PC-3 (cell line): ENCODE data around the gene AQP3. TPM values are rescaled to one million over a fixed set of nuclear protein-coding genes. Genes with fewer than 3 reads are reported as not detected.

Source experiments
- ATAC-seq: fragments of 200-7000 bp; cut with Tn5 transposase; 2 replicates; pipeline ENCODE4 v1.9.1; 2020; ENCODE audit warnings: mild to moderate bottlenecking, moderate library complexity
- BruUV-seq: library from RNA; stranded (reverse); fragments of 400-500 nt; replicated peaks from 2 replicates; lab custom pipeline; 2021; lab: Mats Ljungman, UMichigan
- CTCF ChIA-PET: fragments of 300-600 bp; sonication (Branson Sonifier 250); formaldehyde crosslinking; loops from one replicate; lab custom pipeline; 2022; ENCODE audit warnings: antibody characterized with exemption; lab: Charles Lee
- POLR2A ChIA-PET: fragments of 300-600 bp; sonication (Branson Sonifier 250); formaldehyde crosslinking; loops from one replicate; lab custom pipeline; 2022; ENCODE audit warnings: antibody characterized with exemption; ENCODE audit not compliant: unreplicated experiment; lab: Charles Lee
- DNase-seq: peaks from one replicate; pipeline ENCODE4 v3.0.0-alpha.2; 2015
- H2AFZ ChIP-seq: fragments of 300-600 bp; sonication (generic); 2 replicates; pipeline ENCODE4 v1.6.0; 2016; ENCODE audit warnings: antibody characterized with exemption, low read length
- H3F3A ChIP-seq: fragments of 300-600 bp; sonication (generic); one replicate; pipeline ENCODE4 v1.6.0; 2017; ENCODE audit warnings: antibody characterized with exemption, low read length, control low read depth, mild to moderate bottlenecking; ENCODE audit not compliant: unreplicated experiment
- H3K27ac ChIP-seq: fragments of 300-600 bp; sonication (generic); 2 replicates; pipeline ENCODE4 v1.5.1; 2016; ENCODE audit warnings: mild to moderate bottlenecking, low read length
- H3K27me3 ChIP-seq: fragments of 300-600 bp; sonication (generic); 2 replicates; pipeline ENCODE4 v1.6.1; 2016; ENCODE audit warnings: low read length, mixed read lengths
- H3K36me3 ChIP-seq: fragments of 300-600 bp; sonication (generic); 2 replicates; pipeline ENCODE4 v1.6.1; 2016; ENCODE audit warnings: low read depth, mixed run types, low read length, mixed read lengths
- H3K4me1 ChIP-seq: fragments of 300-600 bp; sonication (generic); 2 replicates; pipeline ENCODE4 v1.5.1; 2016; ENCODE audit warnings: low read length; ENCODE audit not compliant: insufficient read depth
- H3K4me2 ChIP-seq: fragments of 300-600 bp; sonication (generic); 2 replicates; pipeline ENCODE4 v1.6.0; 2016; ENCODE audit warnings: low read length
- H3K4me3 ChIP-seq: fragments of 300-600 bp; sonication (generic); 2 replicates; pipeline ENCODE4 v1.5.1; 2016; ENCODE audit warnings: mild to moderate bottlenecking, low read length, mixed read lengths
- H3K79me2 ChIP-seq: fragments of 300-600 bp; sonication (generic); 2 replicates; pipeline ENCODE4 v1.6.1; 2017; ENCODE audit warnings: low read length, mixed read lengths
- H3K9ac ChIP-seq: fragments of 300-600 bp; sonication (generic); 2 replicates; pipeline ENCODE4 v1.6.0; 2016; ENCODE audit warnings: mild to moderate bottlenecking, low read length
- H3K9me2 ChIP-seq: fragments of 300-600 bp; sonication (generic); replicated peaks from 2 replicates; pipeline ENCODE4 v1.6.1; 2016; ENCODE audit warnings: mixed run types, low read length, mixed read lengths
- H3K9me3 ChIP-seq: fragments of 300-600 bp; sonication (generic); 2 replicates; pipeline ENCODE4 v1.6.1; 2016; ENCODE audit warnings: low read length, mixed read lengths
- H4K20me1 ChIP-seq: fragments of 300-600 bp; sonication (generic); 2 replicates; pipeline ENCODE4 v1.6.1; 2016; ENCODE audit warnings: low read length, mixed read lengths
- EZH2 ChIP-seq: fragments of 300-600 bp; sonication (generic); IDR thresholded peaks from one replicate; pipeline ENCODE4 v1.6.1; 2017; ENCODE audit warnings: antibody characterized with exemption, mild to moderate bottlenecking, low read length; ENCODE audit not compliant: unreplicated experiment
- EZH2phosphoT487 ChIP-seq: fragments of 300-600 bp; sonication (generic); IDR thresholded peaks from 2 replicates; pipeline ENCODE4 v1.6.1; 2018; ENCODE audit warnings: mild to moderate bottlenecking, antibody characterized with exemption, low read length, borderline replicate concordance
- intact Hi-C: fragments of 100-400 bp; cut with micrococcal nuclease; formaldehyde crosslinking; loops from 2 replicates; pipeline ENCODE4 v1.9.0; 2023
- total RNA-seq: library from RNA; depleted of rRNA; stranded (reverse); fragments of >200 nt; gene quantifications from 2 replicates; pipeline ENCODE4 v1.2.3, GENCODE V29; 2014
- TF ChIP-seq, protein P1 (sequence below): fragments of 300-600 bp; sonication (generic); conservative IDR thresholded peaks from 2 replicates; pipeline ENCODE4 v1.5.1; 2017; ENCODE audit warnings: antibody characterized with exemption, low read depth, mild to moderate bottlenecking, low read length

AQP3 gene
- total RNA-seq, 1 experiment from 2014 or later: 5.1 TPM

DNA sequence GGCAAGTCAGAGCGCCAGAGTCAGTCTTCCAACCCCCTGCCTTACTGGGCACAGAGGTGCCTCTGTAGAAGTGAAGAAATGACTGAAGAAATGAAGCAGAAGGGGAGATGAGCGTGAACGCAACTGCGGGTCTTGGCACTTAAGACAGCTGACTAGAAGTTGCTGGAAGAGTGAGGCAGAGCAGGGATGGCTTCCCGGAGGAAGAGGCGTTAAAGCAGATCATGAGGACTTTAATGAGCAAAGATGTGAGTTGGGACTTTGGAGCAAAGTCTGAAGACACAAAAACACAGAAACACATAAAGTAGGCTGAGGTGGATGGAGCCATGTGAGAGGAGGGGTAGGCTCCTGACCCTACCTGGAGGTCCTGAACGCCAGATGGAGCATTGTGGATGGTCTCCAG is 7.2 kb downstream of the AQP3 start:
- Histone ChIP-seq H2AFZ (no peak overlapping the region), H3K36me3 (no peaks in the 10 kb centered on the region), H3K27me3 (no peaks in the 10 kb centered on the region), H3K9me3 (no peaks in the 10 kb centered on the region), H3K4me2 (no peak overlapping the region), H3K9me2 (no peaks in the 10 kb centered on the region), H3K4me3 (no peak overlapping the region), H3K27ac (0 out of 2 replicates have a peak overlapping the region, but pooled peaks have one; percentile 18), H3K79me2 (no peaks in the 10 kb centered on the region), H3K4me1 (peaks cover 31% of the 10 kb centered on the region), H3F3A (no peaks in the 10 kb centered on the region), H3K9ac (no peak overlapping the region), H4K20me1 (no peaks in the 10 kb centered on the region)
- ChIA-PET CTCF (no interaction called here), POLR2A (no interaction called here)
- DNase-seq (no peak), ATAC-seq (no peak)
- BruUV-seq: no TSS peak
- TF ChIP-seq, protein P1, sequence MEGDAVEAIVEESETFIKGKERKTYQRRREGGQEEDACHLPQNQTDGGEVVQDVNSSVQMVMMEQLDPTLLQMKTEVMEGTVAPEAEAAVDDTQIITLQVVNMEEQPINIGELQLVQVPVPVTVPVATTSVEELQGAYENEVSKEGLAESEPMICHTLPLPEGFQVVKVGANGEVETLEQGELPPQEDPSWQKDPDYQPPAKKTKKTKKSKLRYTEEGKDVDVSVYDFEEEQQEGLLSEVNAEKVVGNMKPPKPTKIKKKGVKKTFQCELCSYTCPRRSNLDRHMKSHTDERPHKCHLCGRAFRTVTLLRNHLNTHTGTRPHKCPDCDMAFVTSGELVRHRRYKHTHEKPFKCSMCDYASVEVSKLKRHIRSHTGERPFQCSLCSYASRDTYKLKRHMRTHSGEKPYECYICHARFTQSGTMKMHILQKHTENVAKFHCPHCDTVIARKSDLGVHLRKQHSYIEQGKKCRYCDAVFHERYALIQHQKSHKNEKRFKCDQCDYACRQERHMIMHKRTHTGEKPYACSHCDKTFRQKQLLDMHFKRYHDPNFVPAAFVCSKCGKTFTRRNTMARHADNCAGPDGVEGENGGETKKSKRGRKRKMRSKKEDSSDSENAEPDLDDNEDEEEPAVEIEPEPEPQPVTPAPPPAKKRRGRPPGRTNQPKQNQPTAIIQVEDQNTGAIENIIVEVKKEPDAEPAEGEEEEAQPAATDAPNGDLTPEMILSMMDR: no peak
- TF ChIP-seq EZH2phosphoT487: no peak
- intact Hi-C loops: no loop called here

DNA sequence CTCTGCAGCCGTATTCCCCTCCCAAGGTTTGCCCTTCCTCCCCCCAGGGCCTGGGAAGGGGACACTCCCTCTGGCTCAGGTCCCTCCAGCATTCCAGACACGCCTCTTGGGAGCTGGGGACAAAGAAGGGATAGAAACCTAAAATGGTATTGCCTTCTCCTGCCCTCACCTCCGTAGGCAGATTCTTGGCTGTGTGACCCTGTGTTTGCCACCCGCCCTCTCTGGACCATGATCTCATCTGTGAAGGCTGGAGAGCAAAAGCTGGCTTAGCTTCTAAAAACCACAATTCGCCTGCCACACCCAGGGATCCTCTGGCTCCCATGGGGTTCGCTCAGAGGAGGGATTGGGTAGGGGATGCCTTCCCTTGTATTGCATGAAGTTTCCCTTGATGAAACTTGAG is 7.7 kb downstream of the AQP3 start:
- Histone ChIP-seq H3K9me3 (no peaks in the 10 kb centered on the region), H3K36me3 (no peaks in the 10 kb centered on the region), H2AFZ (no peak overlapping the region), H3K79me2 (no peaks in the 10 kb centered on the region), H3K27ac (peak overlapping the region; percentile 32; the same call in 1 of the 2 replicates), H4K20me1 (no peaks in the 10 kb centered on the region), H3F3A (no peaks in the 10 kb centered on the region), H3K9me2 (no peaks in the 10 kb centered on the region), H3K4me2 (no peak overlapping the region), H3K9ac (no peak overlapping the region), H3K4me3 (no peak overlapping the region), H3K4me1 (peaks cover 28% of the 10 kb centered on the region), H3K27me3 (no peaks in the 10 kb centered on the region)
- DNase-seq (peak; percentile 21), ATAC-seq (peak; percentile 57)
- CTCF ChIA-PET: no interaction called here
- BruUV-seq: no TSS peak
- TF ChIP-seq EZH2: no peak
- TF ChIP-seq EZH2phosphoT487: no peak
- POLR2A ChIA-PET: no interaction called here
- intact Hi-C loops: no loop called here

DNA sequence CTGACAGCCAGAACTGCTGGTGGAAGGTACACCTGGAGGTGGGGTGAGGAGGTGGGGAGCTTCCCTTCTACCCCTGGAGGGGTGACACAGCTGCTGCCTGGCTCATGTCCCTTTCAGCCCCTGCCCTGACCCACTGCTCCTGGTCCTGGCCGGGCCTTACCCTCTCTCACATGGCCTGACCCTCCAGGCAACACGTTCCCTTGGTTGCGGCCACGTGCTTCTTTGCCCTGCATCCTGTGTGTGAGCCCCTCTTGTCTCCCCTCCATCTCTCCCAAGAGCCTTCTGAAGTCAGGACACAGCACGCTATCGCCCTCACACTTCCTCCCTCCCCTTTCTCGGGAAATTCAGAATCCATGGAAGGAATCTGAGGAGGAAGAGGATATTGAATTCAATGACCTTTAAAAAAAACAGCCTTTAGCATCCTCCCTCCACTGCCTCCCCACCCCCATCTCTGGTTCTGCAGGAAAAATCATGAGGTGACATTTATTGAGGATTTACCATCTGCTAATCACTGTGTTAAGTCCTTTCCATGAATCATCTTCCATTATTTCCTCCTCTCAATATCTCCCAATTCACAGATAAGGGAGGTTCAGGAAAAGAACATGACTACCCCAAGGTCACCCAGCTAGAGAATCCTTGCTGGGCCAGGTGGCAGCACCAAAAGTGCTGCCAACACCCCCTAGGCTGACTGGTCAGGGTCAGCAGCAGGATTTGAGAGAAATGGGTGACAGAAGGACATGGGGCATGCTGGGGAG is 8.3 kb downstream of the AQP3 start:
- intact Hi-C loops: no loop called here
- H3K9me3 ChIP-seq: no peaks in the 10 kb centered on the region
- peak overlapping the region; percentile 32; the same call in 1 of the 2 replicates for H3K27ac ChIP-seq
- no peaks in the 10 kb centered on the region for H3K27me3 ChIP-seq
- no peak overlapping the region for H3K4me3 ChIP-seq
- H4K20me1 ChIP-seq: no peaks in the 10 kb centered on the region
- no peak; the same call in 1 of the 2 replicates for ATAC-seq
- POLR2A ChIA-PET: no interaction called here
- no peak overlapping the region for H3K9ac ChIP-seq
- no peak overlapping the region for H3K4me2 ChIP-seq
- no peaks in the 10 kb centered on the region for H3K36me3 ChIP-seq
- peaks cover 28% of the 10 kb centered on the region for H3K4me1 ChIP-seq
- DNase-seq: no peak
- BruUV-seq: no TSS peak
- no peak overlapping the region for H2AFZ ChIP-seq
- no peaks in the 10 kb centered on the region for H3K9me2 ChIP-seq
- no peaks in the 10 kb centered on the region for H3K79me2 ChIP-seq
- TF ChIP-seq, protein P1: no peak
- TF ChIP-seq EZH2 (no peak), EZH2phosphoT487 (no peak)
- CTCF ChIA-PET: interaction anchor here (0.6 kb wide), 1 partner anchor 282 kb away, joined by 4 read pairs; no protein-coding TSS in a partner anchor
- H3F3A ChIP-seq: no peaks in the 10 kb centered on the region
